OCI-LY1 (cell line): ENCODE data around the gene PBX3.

Experiments used
- H2AFZ ChIP-seq: fragments of 200-600 bp; sonication (generic), shearing (Covaris generic); 2 replicates; pipeline ENCODE4 v1.6.0; 2014; ENCODE audit warnings: antibody characterized with exemption, mild to moderate bottlenecking, low read length
- H3F3A ChIP-seq: fragments of 200-600 bp; sonication (generic), shearing (Covaris generic); 2 replicates; pipeline ENCODE4 v1.6.0; 2014; ENCODE audit warnings: mild to moderate bottlenecking, antibody characterized with exemption, low read length, moderate library complexity; ENCODE audit not compliant: insufficient read depth
- H3K27ac ChIP-seq: fragments of 200-600 bp; sonication (generic); 2 replicates; pipeline ENCODE4 v1.5.1; 2014; ENCODE audit warnings: low read length, mixed run types, mild to moderate bottlenecking, low read depth; ENCODE audit not compliant: poor library complexity, severe bottlenecking
- H3K27me3 ChIP-seq: fragments of 200-600 bp; sonication (generic); 2 replicates; pipeline ENCODE4 v1.6.0; 2014; ENCODE audit warnings: antibody characterized with exemption, mild to moderate bottlenecking, low read length, moderate library complexity; ENCODE audit not compliant: insufficient read depth
- H3K36me3 ChIP-seq: fragments of 200-600 bp; sonication (generic); 2 replicates; pipeline ENCODE4 v1.6.1; 2014; ENCODE audit warnings: mild to moderate bottlenecking, antibody characterized with exemption, low read length, moderate library complexity, mixed read lengths; ENCODE audit not compliant: insufficient read depth
- H3K4me1 ChIP-seq: fragments of 200-600 bp; sonication (generic); 2 replicates; pipeline ENCODE4 v1.5.1; 2014; ENCODE audit warnings: mild to moderate bottlenecking, low read length, moderate library complexity; ENCODE audit not compliant: insufficient read depth, severe bottlenecking
- H3K4me2 ChIP-seq: fragments of 200-600 bp; sonication (generic), shearing (Covaris generic); 2 replicates; pipeline ENCODE4 v1.6.1; 2014; ENCODE audit warnings: low read length
- H3K4me3 ChIP-seq: fragments of 200-600 bp; sonication (generic); 2 replicates; pipeline ENCODE4 v1.5.1; 2014; ENCODE audit warnings: low read length, low read depth, mild to moderate bottlenecking, mixed read lengths; ENCODE audit not compliant: poor library complexity, severe bottlenecking
- H3K79me2 ChIP-seq: fragments of 200-600 bp; shearing (Covaris generic); 2 replicates; pipeline ENCODE4 v1.6.1; 2016; ENCODE audit warnings: mixed run types, low read length, mixed read lengths; ENCODE audit not compliant: insufficient read depth
- H3K9ac ChIP-seq: fragments of 200-600 bp; sonication (generic), shearing (Covaris generic); 2 replicates; pipeline ENCODE4 v1.6.1; 2014; ENCODE audit warnings: mild to moderate bottlenecking, low read length, mixed read lengths
- H3K9me2 ChIP-seq: fragments of 200-600 bp; sonication (generic), shearing (Covaris generic); 2 replicates; pipeline ENCODE4 v1.6.1; 2014; ENCODE audit warnings: low read depth, mild to moderate bottlenecking, low read length, mixed read lengths
- H3K9me3 ChIP-seq: fragments of 200-600 bp; shearing (Covaris generic); 2 replicates; pipeline ENCODE4 v1.6.1; 2014; ENCODE audit warnings: low read length, mixed read lengths
- H4K20me1 ChIP-seq: fragments of 200-600 bp; sonication (generic), shearing (Covaris generic); 2 replicates; pipeline ENCODE4 v1.6.0; 2016; ENCODE audit warnings: mild to moderate bottlenecking, low read length; ENCODE audit not compliant: insufficient read depth
- EZH2 ChIP-seq: fragments of 200-600 bp; sonication (generic), shearing (Covaris generic); IDR thresholded peaks from 2 replicates; pipeline ENCODE4 v1.8.0; 2017; ENCODE audit warnings: borderline replicate concordance, mixed run types, mild to moderate bottlenecking, antibody characterized with exemption, low read length, moderate library complexity, mixed read lengths
- TF ChIP-seq, protein P1 (sequence below): fragments of 200-600 bp; sonication (generic), shearing (Covaris generic); IDR thresholded peaks from 2 replicates; pipeline ENCODE4 v1.5.1; 2017; ENCODE audit warnings: mild to moderate bottlenecking, antibody characterized with exemption, low read length, moderate library complexity, mixed read lengths

The PBX3 gene

DNA sequence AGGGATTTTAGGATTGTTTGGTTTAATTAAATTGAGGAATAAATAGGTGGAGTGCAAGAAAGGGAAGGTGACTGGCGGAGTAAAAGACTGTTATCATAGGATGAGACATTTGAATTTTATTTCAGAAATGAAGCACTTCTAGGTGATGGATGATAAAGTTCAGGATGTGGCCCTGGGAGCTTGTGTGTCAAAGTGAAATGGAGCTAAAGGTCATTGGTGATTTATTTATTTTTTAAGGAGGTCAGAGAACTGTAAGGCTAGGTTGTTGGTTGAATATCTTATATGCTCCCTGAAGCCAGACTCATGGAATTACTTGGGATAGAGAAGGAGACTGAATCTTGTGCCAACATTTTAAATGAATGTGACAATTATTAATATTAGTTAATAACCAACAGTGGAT lies 40.5 kb downstream of the PBX3 start:
- Histone ChIP-seq H3K9me2 (no peaks in the 10 kb centered on the region), H4K20me1 (no peaks in the 10 kb centered on the region), H3K27me3 (no peaks in the 10 kb centered on the region), H3K4me2 (no peak overlapping the region), H3K9me3 (peaks cover 2% of the 10 kb centered on the region; the same call in 1 of the 2 replicates), H2AFZ (no peak overlapping the region), H3F3A (no peaks in the 10 kb centered on the region), H3K79me2 (no peaks in the 10 kb centered on the region), H3K4me1 (no peaks in the 10 kb centered on the region), H3K27ac (no peak overlapping the region), H3K9ac (no peak overlapping the region), H3K4me3 (no peak overlapping the region), H3K36me3 (peaks cover 16% of the 10 kb centered on the region)
- no peak for TF ChIP-seq EZH2
- TF ChIP-seq, protein P1, sequence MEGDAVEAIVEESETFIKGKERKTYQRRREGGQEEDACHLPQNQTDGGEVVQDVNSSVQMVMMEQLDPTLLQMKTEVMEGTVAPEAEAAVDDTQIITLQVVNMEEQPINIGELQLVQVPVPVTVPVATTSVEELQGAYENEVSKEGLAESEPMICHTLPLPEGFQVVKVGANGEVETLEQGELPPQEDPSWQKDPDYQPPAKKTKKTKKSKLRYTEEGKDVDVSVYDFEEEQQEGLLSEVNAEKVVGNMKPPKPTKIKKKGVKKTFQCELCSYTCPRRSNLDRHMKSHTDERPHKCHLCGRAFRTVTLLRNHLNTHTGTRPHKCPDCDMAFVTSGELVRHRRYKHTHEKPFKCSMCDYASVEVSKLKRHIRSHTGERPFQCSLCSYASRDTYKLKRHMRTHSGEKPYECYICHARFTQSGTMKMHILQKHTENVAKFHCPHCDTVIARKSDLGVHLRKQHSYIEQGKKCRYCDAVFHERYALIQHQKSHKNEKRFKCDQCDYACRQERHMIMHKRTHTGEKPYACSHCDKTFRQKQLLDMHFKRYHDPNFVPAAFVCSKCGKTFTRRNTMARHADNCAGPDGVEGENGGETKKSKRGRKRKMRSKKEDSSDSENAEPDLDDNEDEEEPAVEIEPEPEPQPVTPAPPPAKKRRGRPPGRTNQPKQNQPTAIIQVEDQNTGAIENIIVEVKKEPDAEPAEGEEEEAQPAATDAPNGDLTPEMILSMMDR: no peak

DNA sequence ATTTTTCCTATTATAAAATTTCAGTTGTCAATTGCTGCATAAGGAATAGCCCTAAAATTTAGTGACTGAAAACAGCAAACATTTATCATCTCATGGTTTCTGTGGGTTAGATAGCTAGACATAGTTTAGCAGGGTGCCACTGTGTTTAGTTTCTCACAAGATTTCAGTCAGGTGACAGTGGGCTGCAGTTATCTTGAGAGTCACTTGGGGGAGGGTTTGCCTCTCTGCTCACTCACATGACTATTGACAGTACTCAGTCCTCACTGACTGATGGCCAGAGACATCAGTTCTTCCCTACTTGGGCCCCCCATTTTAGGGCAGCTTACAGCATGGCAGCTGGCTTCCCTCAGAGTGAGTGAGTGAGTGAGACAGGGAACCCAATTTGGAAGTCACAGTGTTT lies 42.0 kb downstream of the PBX3 start:
- H4K20me1 ChIP-seq: no peaks in the 10 kb centered on the region
- H3K79me2 ChIP-seq: no peaks in the 10 kb centered on the region
- no peak overlapping the region for H2AFZ ChIP-seq
- H3K9me3 ChIP-seq: no peaks in the 10 kb centered on the region
- no peaks in the 10 kb centered on the region for H3K9me2 ChIP-seq
- no peak overlapping the region for H3K27ac ChIP-seq
- no peaks in the 10 kb centered on the region for H3K27me3 ChIP-seq
- no peaks in the 10 kb centered on the region for H3K4me1 ChIP-seq
- H3K9ac ChIP-seq: no peak overlapping the region
- H3K4me2 ChIP-seq: no peak overlapping the region
- peaks cover 7% of the 10 kb centered on the region; the same call in 1 of the 2 replicates for H3K36me3 ChIP-seq
- no peak for TF ChIP-seq EZH2
- TF ChIP-seq, protein P1: peak; percentile 8; the same call in 1 of the 2 replicates
- H3F3A ChIP-seq: no peaks in the 10 kb centered on the region
- H3K4me3 ChIP-seq: no peak overlapping the region

DNA sequence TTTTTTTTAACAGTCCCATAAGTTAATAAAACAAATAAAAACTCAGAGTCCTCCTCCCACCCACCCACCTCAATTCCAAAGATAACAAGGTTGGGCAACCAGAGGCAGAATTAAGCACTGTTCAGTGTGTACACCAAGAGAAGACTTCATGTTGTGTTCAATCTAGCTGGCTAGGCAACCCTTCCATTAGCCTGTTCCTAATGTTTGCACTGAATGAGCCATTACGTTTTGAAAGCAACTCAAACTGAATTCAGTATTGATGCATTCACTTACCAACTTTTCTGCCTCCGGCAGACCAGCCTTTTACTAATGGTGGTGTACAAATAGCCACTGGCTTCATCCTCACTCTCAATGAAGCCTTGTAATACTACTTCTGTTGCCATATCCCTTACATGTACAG lies 47.5 kb downstream of the PBX3 start:
- H3K9me2 ChIP-seq: no peaks in the 10 kb centered on the region
- no peaks in the 10 kb centered on the region for H4K20me1 ChIP-seq
- no peaks in the 10 kb centered on the region for H3K27me3 ChIP-seq
- no peak overlapping the region for H3K4me2 ChIP-seq
- no peaks in the 10 kb centered on the region for H3K79me2 ChIP-seq
- H3K36me3 ChIP-seq: no peaks in the 10 kb centered on the region
- no peak overlapping the region for H2AFZ ChIP-seq
- no peaks in the 10 kb centered on the region for H3F3A ChIP-seq
- no peaks in the 10 kb centered on the region for H3K9me3 ChIP-seq
- H3K4me1 ChIP-seq: no peaks in the 10 kb centered on the region
- TF ChIP-seq, protein P1: no peak
- TF ChIP-seq EZH2: no peak
- H3K9ac ChIP-seq: no peak overlapping the region
- no peak overlapping the region for H3K27ac ChIP-seq
- no peak overlapping the region for H3K4me3 ChIP-seq
